Lung (tissue), 12 donors: ENCODE data around the gene APBA2. TPM values are rescaled to one million over a fixed set of nuclear protein-coding genes. Genes with fewer than 3 reads are reported as not detected.
A peak's percentile ranks its signal among the peaks of the same experiment; 100 is the strongest.
"Not testable (repeated sequence)": the region's sequence is repeated elsewhere in the genome, so short reads cannot be mapped to it uniquely, and the experiment has no call there.

Source experiments
- ATAC-seq: fragments of 200-7000 bp; cut with Tn5 transposase; one replicate; pipeline ENCODE4 v1.9.1; 2020; ENCODE audit warnings: moderate number of reproducible peaks; ENCODE audit not compliant: insufficient read depth, low FRiP score
- DNase-seq, 3 donors: peaks; one replicate each; pipeline ENCODE4 v3.0.0-alpha.2; 2013 to 2017
- H3K27ac ChIP-seq, 2 donors: one replicate each; pipeline ENCODE4 v1.5.1; 2013; ENCODE audit warnings: mild to moderate bottlenecking in 2 of 2, moderate library complexity in 2 of 2, control low read depth in 1 of 2, inconsistent platforms in 1 of 2, low read depth in 1 of 2, low read length in 1 of 2
- H3K27me3 ChIP-seq, 3 donors: one replicate each; pipeline ENCODE4 v1.5.1; 2013; ENCODE audit warnings: low read length in 2 of 3; ENCODE audit not compliant: control insufficient read depth in 3 of 3, insufficient read depth in 3 of 3
- H3K36me3 ChIP-seq, 4 donors: one replicate each; pipeline ENCODE4 v1.5.1; 2013; ENCODE audit warnings: low read length in 4 of 4, mild to moderate bottlenecking in 1 of 4, moderate library complexity in 1 of 4; ENCODE audit not compliant: control insufficient read depth in 4 of 4, insufficient read depth in 4 of 4
- H3K4me1 ChIP-seq, 5 donors: one replicate each; pipeline ENCODE4 v1.5.1; 2013; ENCODE audit warnings: low read length in 5 of 5, mild to moderate bottlenecking in 2 of 5, moderate library complexity in 1 of 5; ENCODE audit not compliant: control insufficient read depth in 5 of 5, insufficient read depth in 5 of 5
- H3K4me3 ChIP-seq: one replicate; pipeline ENCODE4 v1.5.1; 2013; ENCODE audit warnings: mild to moderate bottlenecking, control low read depth, moderate library complexity
- H3K9ac ChIP-seq, 2 donors: one replicate each; pipeline ENCODE4 v1.5.1; 2013; ENCODE audit warnings: low read length in 2 of 2, control low read depth in 1 of 2; ENCODE audit not compliant: insufficient read depth in 1 of 2
- H3K9me3 ChIP-seq, 4 donors: one replicate each; pipeline ENCODE4 v1.5.1; 2013; ENCODE audit warnings: low read length in 3 of 4, mild to moderate bottlenecking in 1 of 4, moderate library complexity in 1 of 4; ENCODE audit not compliant: control insufficient read depth in 4 of 4, insufficient read depth in 3 of 4
- CTCF ChIP-seq: IDR thresholded peaks from 2 replicates; pipeline ENCODE4 v1.5.1; 2012; ENCODE audit warnings: mild to moderate bottlenecking; ENCODE audit errors: control extremely low read depth, extremely low read depth
- WGBS, 2 donors: extraction: QIAGEN DNeasy Blood & Tissue Kit; methylation state at CpG; one replicate each; pipeline ENCODE4 v1.1.7; 2013; 5-methylcytosine and 5-hydroxymethylcytosine counted together
- polyA plus RNA-seq, 2 donors: library from polyadenylated mRNA; stranded (reverse); fragments of 200-250 nt; gene quantifications; one replicate each; pipeline ENCODE4 v1.2.1, GENCODE V29; 2013
- total RNA-seq, 2 donors: library from RNA; depleted of rRNA in 1 of 2; stranded (reverse); fragments of >200 nt in 1 of 2; gene quantifications; one replicate each; pipeline ENCODE4 v1.2.1, GENCODE V29; 2014 to 2021
- donor health status: control.
- donor health status: control.
- donor health status: Bipolar disorder and iron deficiency.
- donor health status: healthy.
- donor health status: DM: yes; HTN: yes; CAD: no.

Gene APBA2
- total and polyA plus RNA-seq, 4 donors = 1.6 to 18.3 (median 4.5) TPM

GRCh38 chr15:28848521-28848920 lies 37.3 kb upstream of the APBA2 start, which contains the start of gene GOLGA6L7:
GOLGA6L7 (minus strand) TSS chr15:28848644; CDS start chr15:28848549, 95 bp downstream.
- H3K36me3 ChIP-seq, H3K9ac ChIP-seq, H3K9me3 ChIP-seq, H3K27ac ChIP-seq, DNase-seq, H3K4me1 ChIP-seq, H3K4me3 ChIP-seq, H3K27me3 ChIP-seq, ATAC-seq: not testable (repeated sequence)
- 97 to 98% methylated on average over 13 of the region's 13 CpGs for WGBS, 2 donors

- H3K9ac ChIP-seq, H3K4me3 ChIP-seq, ATAC-seq, H3K36me3 ChIP-seq, H3K4me1 ChIP-seq, H3K9me3 ChIP-seq, H3K27me3 ChIP-seq, DNase-seq, H3K27ac ChIP-seq: not testable (repeated sequence)
- 96 to 100% methylated on average over 1 to 11 of the region's 17 CpGs for WGBS, 2 donors
These were observed 36.5 kb upstream of the APBA2 start for GRCh38 chr15:28849271-28849670.

GRCh38 chr15:28849766-28850165 lies 36.0 kb upstream of the APBA2 start:
- H3K9ac ChIP-seq, H3K9me3 ChIP-seq, H3K27ac ChIP-seq, H3K36me3 ChIP-seq, DNase-seq, H3K27me3 ChIP-seq, ATAC-seq, H3K4me1 ChIP-seq, H3K4me3 ChIP-seq: not testable (repeated sequence)
- 94 to 96% methylated on average over 21 to 31 of the region's 31 CpGs for WGBS, 2 donors

- not testable (repeated sequence) for ATAC-seq, DNase-seq, H3K9ac ChIP-seq, H3K4me3 ChIP-seq, H3K36me3 ChIP-seq, H3K4me1 ChIP-seq, H3K27ac ChIP-seq, H3K9me3 ChIP-seq, H3K27me3 ChIP-seq
- 66 to 69% methylated on average over 5 of the region's 5 CpGs for WGBS, 2 donors
These were observed 32.1 kb upstream of the APBA2 start for GRCh38 chr15:28853654-28854053.

GRCh38 chr15:28854578-28854977 lies 31.2 kb upstream of the APBA2 start:
- not testable (repeated sequence) for ATAC-seq, H3K36me3 ChIP-seq, H3K27me3 ChIP-seq, H3K9ac ChIP-seq, H3K9me3 ChIP-seq, H3K27ac ChIP-seq, H3K4me1 ChIP-seq, H3K4me3 ChIP-seq, DNase-seq
- WGBS, 2 donors = 73 to 80% methylated on average over 2 of the region's 2 CpGs

- Histone ChIP-seq H3K27ac (no peak overlapping the region), H3K9me3 (peaks cover 0 to 2% (median 0%) of the 10 kb centered on the region in 4 donors), H3K36me3 (no peaks in the 10 kb centered on the region), H3K9ac (no peak overlapping the region), H3K27me3 (no peaks in the 10 kb centered on the region), H3K4me1 (peaks cover 0 to 4% (median 0%) of the 10 kb centered on the region in 5 donors), H3K4me3 (no peak overlapping the region)
- TF ChIP-seq CTCF = no peak
- WGBS, 2 donors = 69 to 74% methylated on average over 16 of the region's 16 CpGs
- ATAC-seq (peak; percentile 68), DNase-seq (peak; percentile 66 to 92 (median 84))
These were observed 24.7 kb upstream of the APBA2 start for GRCh38 chr15:28861031-28861534.

GRCh38 chr15:28861589-28862293 lies 24.0 kb upstream of the APBA2 start:
- H3K9ac ChIP-seq, H3K27me3 ChIP-seq, H3K4me1 ChIP-seq, H3K4me3 ChIP-seq, ATAC-seq, H3K9me3 ChIP-seq, H3K36me3 ChIP-seq, H3K27ac ChIP-seq, DNase-seq: not testable (repeated sequence)
- 81 to 84% methylated on average over 11 of the region's 11 CpGs for WGBS, 2 donors
